Activated CD4-positive, alpha-beta T cell treated with anti-CD3 and anti-CD28 coated beads, Interleukin-2, amount 50 U/mL, for 4 hours (primary cell): ENCODE data around the gene KLK5.
A peak's percentile ranks its signal among the peaks of the same experiment; 100 is the strongest.

Experiments used
- DNase-seq, 2 experiments: peaks; one replicate each; pipeline ENCODE4 v3.0.0-alpha.2; 2020

The KLK5 gene

GRCh38 chr19:50968716-50969412 lies 16.0 kb upstream of the KLK5 start:
- DNase-seq = no peak

GRCh38 chr19:50967929-50968715 lies 15.3 kb upstream of the KLK5 start:
- no peak for DNase-seq

GRCh38 chr19:50964266-50964665 lies 11.4 kb upstream of the KLK5 start:
- DNase-seq = no peak

- DNase-seq = no peak
These were observed 10.5 kb upstream of the KLK5 start for GRCh38 chr19:50963381-50963780.

GRCh38 chr19:50962245-50962644 lies 9.4 kb upstream of the KLK5 start:
- no peak for DNase-seq

GRCh38 chr19:50959731-50960500 lies 7.1 kb upstream of the KLK5 start:
- DNase-seq = no peak

- DNase-seq = no peak
These were observed 4.7 kb upstream of the KLK5 start for GRCh38 chr19:50957587-50957986.

- DNase-seq = no peak
These were observed 3.0 kb downstream of the KLK5 start for GRCh38 chr19:50949861-50950260.

- no peak for DNase-seq
These were observed 5.7 kb downstream of the KLK5 start for GRCh38 chr19:50947123-50947522.

GRCh38 chr19:50944795-50945194 lies 8.0 kb downstream of the KLK5 start:
- no peak for DNase-seq

GRCh38 chr19:50943074-50943828 lies 9.6 kb downstream of the KLK5 start:
- DNase-seq = no peak

GRCh38 chr19:50939596-50939995 lies 13.2 kb downstream of the KLK5 start:
- DNase-seq = no peak

- no peak for DNase-seq
These were observed 19.2 kb downstream of the KLK5 start for GRCh38 chr19:50933640-50934039.

- DNase-seq = no peak
These were observed 20.2 kb downstream of the KLK5 start for GRCh38 chr19:50932690-50933083.

GRCh38 chr19:50932018-50932689 lies 20.7 kb downstream of the KLK5 start:
- DNase-seq = no peak

GRCh38 chr19:50931023-50931422 lies 21.8 kb downstream of the KLK5 start:
- DNase-seq = no peak

GRCh38 chr19:50928831-50929230 lies 24.0 kb downstream of the KLK5 start:
- no peak for DNase-seq

- DNase-seq = no peak
These were observed 26.7 kb downstream of the KLK5 start for GRCh38 chr19:50926144-50926543.

- no peak for DNase-seq
These were observed 27.1 kb downstream of the KLK5 start for GRCh38 chr19:50925734-50926133.

- no peak for DNase-seq
These were observed 28.3 kb downstream of the KLK5 start for GRCh38 chr19:50924586-50924985.

- DNase-seq = peak; percentile 59 to 65
These were observed 30.5 kb downstream of the KLK5 start for GRCh38 chr19:50922317-50922853.
